Gastrocnemius medialis (tissue), 4 donors: ENCODE measurements around the gene AK8. TPM values are rescaled to one million over a fixed set of nuclear protein-coding genes. Genes with fewer than 3 reads are reported as not detected.

Experiments used
- ATAC-seq, 2 donors: fragments of 150-250 bp; one replicate each; pipeline ENCODE4 v1.9.1; 2016
- DNase-seq, 2 donors: peaks; one replicate each; pipeline ENCODE4 v3.0.0-alpha.2; 2019
- H3K27ac ChIP-seq, 4 donors: fragments of 200-600 bp; sonication (generic); 1 replicate in 1 of 4; 2 replicates in 3 of 4; pipeline ENCODE4 v1.5.1; 2016 to 2018; ENCODE audit warnings: mild to moderate bottlenecking in 2 of 4, moderate library complexity in 1 of 4
- H3K27me3 ChIP-seq, 3 donors: fragments of 200-600 bp; sonication (generic) in 2 of 3; 1 replicate in 1 of 3; 2 replicates in 2 of 3; pipeline versions ENCODE4 v1.5.1 to v1.6.0; 2016 to 2019; ENCODE audit warnings: mild to moderate bottlenecking in 1 of 3, moderate library complexity in 1 of 3
- H3K36me3 ChIP-seq, 2 donors: fragments of 200-600 bp; sonication (generic) in 1 of 2; one replicate each; pipeline ENCODE4 v1.5.1; 2017 to 2018
- H3K4me1 ChIP-seq, 2 donors: fragments of 200-600 bp; sonication (generic) in 1 of 2; one replicate each; pipeline ENCODE4 v1.5.1; 2016 to 2017; ENCODE audit warnings: mild to moderate bottlenecking in 2 of 2
- H3K4me3 ChIP-seq, 4 donors: fragments of 200-600 bp; sonication (generic) in 3 of 4; 1 replicate in 1 of 4; 2 replicates in 3 of 4; pipeline ENCODE4 v1.5.1; 2016 to 2019; ENCODE audit warnings: mild to moderate bottlenecking in 2 of 4
- H3K9me3 ChIP-seq, 3 donors: fragments of 200-600 bp; sonication (generic) in 2 of 3; 1 replicate in 1 of 3; 2 replicates in 2 of 3; pipeline ENCODE4 v1.5.1; 2016 to 2019
- POLR2A ChIP-seq, 2 donors: fragments of 450-650 bp; IDR thresholded peaks; one replicate each; pipeline ENCODE4 v1.6.1; 2017; ENCODE audit warnings: antibody characterized with exemption in 2 of 2, mild to moderate bottlenecking in 2 of 2, moderate library complexity in 2 of 2
- in situ Hi-C, 4 donors: fragments of 200-750 bp; cut with MboI; loops; one replicate each; pipeline versions ENCODE4 v1.15.0 to v1.8.0; 2017; ENCODE audit warnings: low sequenced_read_pairs in 4 of 4
- intact Hi-C: fragments of 100-400 bp; cut with DNase I; formaldehyde crosslinking; loops from one replicate; pipeline ENCODE4 v1.15.1; 2023; ENCODE audit warnings: low total_unique reads
- total RNA-seq, 4 donors: library from RNA; depleted of rRNA; stranded (reverse); fragments of >200 nt; gene quantifications; one replicate each; pipeline versions ENCODE4 v1.1.0 to v1.2.3, GENCODE V29; 2016
- TF ChIP-seq, protein P1 (sequence below), 5 experiments: fragments of 450-650 bp in 3 of 5; fragments of 200-600 bp in 2 of 5; sonication (generic) in 2 of 5; IDR thresholded peaks in 4 of 5; conservative IDR thresholded peaks in 1 of 5; 1 replicate in 4 of 5; 2 replicates in 1 of 5; pipeline ENCODE4 v1.5.1; 2016 to 2019; ENCODE audit warnings: antibody characterized with exemption in 5 of 5, mild to moderate bottlenecking in 3 of 5, moderate library complexity in 3 of 5

The AK8 gene
- total RNA-seq, 4 donors from 2014 or later, result not detected

DNA sequence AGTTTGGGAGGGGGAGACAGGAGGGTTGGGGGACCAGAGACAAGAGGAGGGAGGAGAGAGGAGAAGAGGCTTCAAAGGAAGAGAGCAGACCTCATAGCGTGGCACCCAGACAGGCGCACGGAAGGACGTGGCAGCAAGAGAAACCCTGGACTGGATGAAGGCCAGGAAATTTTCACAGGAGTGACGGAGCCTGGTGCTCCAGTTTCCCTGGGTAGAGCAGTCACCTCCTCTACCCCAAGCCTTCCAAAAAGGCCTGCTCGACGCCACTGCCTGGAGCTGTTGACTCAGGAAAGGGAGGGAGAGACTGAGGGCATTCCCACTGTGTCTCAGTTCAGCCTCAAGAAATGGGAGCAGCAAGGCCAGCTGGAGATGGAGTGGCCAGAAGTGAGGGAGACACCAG, 19.3 kb downstream of the AK8 start:
- no peak overlapping the region for H3K27ac ChIP-seq
- in situ Hi-C loops (no loop called here), intact Hi-C loops (no loop called here)
- H3K36me3 ChIP-seq, result no peaks in the 10 kb centered on the region
- DNase-seq, result no peak
- no peak overlapping the region for H3K4me3 ChIP-seq
- no peaks in the 10 kb centered on the region for H3K9me3 ChIP-seq
- TF ChIP-seq POLR2A (IDR thresholded peaks at IDR 0.05), result no peak
- TF ChIP-seq, protein P1, sequence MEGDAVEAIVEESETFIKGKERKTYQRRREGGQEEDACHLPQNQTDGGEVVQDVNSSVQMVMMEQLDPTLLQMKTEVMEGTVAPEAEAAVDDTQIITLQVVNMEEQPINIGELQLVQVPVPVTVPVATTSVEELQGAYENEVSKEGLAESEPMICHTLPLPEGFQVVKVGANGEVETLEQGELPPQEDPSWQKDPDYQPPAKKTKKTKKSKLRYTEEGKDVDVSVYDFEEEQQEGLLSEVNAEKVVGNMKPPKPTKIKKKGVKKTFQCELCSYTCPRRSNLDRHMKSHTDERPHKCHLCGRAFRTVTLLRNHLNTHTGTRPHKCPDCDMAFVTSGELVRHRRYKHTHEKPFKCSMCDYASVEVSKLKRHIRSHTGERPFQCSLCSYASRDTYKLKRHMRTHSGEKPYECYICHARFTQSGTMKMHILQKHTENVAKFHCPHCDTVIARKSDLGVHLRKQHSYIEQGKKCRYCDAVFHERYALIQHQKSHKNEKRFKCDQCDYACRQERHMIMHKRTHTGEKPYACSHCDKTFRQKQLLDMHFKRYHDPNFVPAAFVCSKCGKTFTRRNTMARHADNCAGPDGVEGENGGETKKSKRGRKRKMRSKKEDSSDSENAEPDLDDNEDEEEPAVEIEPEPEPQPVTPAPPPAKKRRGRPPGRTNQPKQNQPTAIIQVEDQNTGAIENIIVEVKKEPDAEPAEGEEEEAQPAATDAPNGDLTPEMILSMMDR (IDR thresholded peaks at IDR 0.05 in 4 of 5, conservative IDR thresholded peaks at IDR 0.05 in 1 of 5), result no peak
- no peaks in the 10 kb centered on the region for H3K4me1 ChIP-seq
- ATAC-seq, result no peak
- H3K27me3 ChIP-seq, result no peaks in the 10 kb centered on the region

GRCh38 chr9:132857616-132858342, 20.3 kb downstream of the AK8 start:
- TF ChIP-seq POLR2A (IDR thresholded peaks at IDR 0.05), result no peak
- H3K9me3 ChIP-seq, result no peaks in the 10 kb centered on the region
- intact Hi-C loops (no loop called here), in situ Hi-C loops (no loop called here)
- no peak for ATAC-seq
- H3K4me1 ChIP-seq, result no peaks in the 10 kb centered on the region
- H3K4me3 ChIP-seq, result no peak overlapping the region
- H3K36me3 ChIP-seq, result no peaks in the 10 kb centered on the region
- H3K27me3 ChIP-seq, result no peaks in the 10 kb centered on the region
- no peak overlapping the region for H3K27ac ChIP-seq
- no peak for DNase-seq

GRCh38 chr9:132857031-132857430, 21.1 kb downstream of the AK8 start:
- in situ Hi-C loops (no loop called here), intact Hi-C loops (no loop called here)
- no peak overlapping the region for H3K4me3 ChIP-seq
- DNase-seq (peak; percentile 39 to 54), ATAC-seq (peak; percentile 74 to 78)
- no peak overlapping the region for H3K27ac ChIP-seq
- H3K4me1 ChIP-seq, result no peaks in the 10 kb centered on the region
- no peaks in the 10 kb centered on the region for H3K27me3 ChIP-seq
- H3K36me3 ChIP-seq, result no peaks in the 10 kb centered on the region
- H3K9me3 ChIP-seq, result no peaks in the 10 kb centered on the region
- TF ChIP-seq, protein P1 (IDR thresholded peaks at IDR 0.05 in 4 of 5, conservative IDR thresholded peaks at IDR 0.05 in 1 of 5), result no peak
- no peak for TF ChIP-seq POLR2A (IDR thresholded peaks at IDR 0.05)

DNA sequence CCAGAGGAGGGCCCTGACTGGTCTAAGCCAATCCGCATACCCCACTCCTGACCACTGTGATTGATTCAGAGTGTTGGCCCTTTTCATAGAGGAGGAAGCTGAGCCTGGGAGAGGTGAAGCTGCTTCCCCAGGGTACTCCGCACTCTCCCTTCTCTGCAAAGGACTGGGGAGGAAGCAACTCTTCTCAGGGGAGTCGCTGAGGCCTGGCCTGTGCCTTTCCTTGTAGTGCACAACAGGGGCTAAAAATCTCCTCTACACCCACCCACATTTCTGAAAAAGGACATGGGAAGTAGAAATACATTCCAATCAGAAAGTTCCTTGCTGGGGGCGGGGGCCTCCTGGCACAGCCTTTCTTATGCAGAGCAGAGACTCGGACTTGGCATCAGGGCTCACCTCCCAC, 22.2 kb downstream of the AK8 start:
- in situ Hi-C loops (no loop called here), intact Hi-C loops (no loop called here)
- ATAC-seq (no peak), DNase-seq (no peak)
- H3K4me3 ChIP-seq, result no peak overlapping the region
- no peak for TF ChIP-seq POLR2A (IDR thresholded peaks at IDR 0.05)
- TF ChIP-seq, protein P1 (IDR thresholded peaks at IDR 0.05 in 4 of 5, conservative IDR thresholded peaks at IDR 0.05 in 1 of 5), result no peak
- H3K27ac ChIP-seq, result no peak overlapping the region
- no peaks in the 10 kb centered on the region for H3K4me1 ChIP-seq
- H3K27me3 ChIP-seq, result no peaks in the 10 kb centered on the region
- no peaks in the 10 kb centered on the region for H3K36me3 ChIP-seq
- no peaks in the 10 kb centered on the region for H3K9me3 ChIP-seq

DNA sequence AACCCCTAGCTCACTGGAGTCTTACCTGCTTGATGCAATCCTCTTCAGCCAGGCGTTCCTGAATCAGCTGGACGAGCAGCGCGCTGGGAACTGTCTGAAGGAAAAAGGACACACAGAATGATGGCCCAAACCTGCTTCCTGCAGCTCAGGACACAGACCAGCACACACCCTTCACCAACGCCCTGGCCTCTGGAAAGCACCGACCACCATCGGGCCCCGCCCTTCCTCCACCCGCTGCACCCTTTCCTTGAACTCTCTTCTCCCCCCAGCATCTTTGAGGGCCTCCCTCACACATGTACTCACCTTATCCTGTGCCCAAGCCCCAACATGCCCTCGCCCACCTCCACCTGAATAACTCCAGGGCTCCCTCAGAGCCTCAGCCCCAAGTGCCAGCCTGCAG, 23.3 kb downstream of the AK8 start:
- H3K4me3 ChIP-seq, result no peak overlapping the region
- no peak for ATAC-seq
- no peak overlapping the region for H3K27ac ChIP-seq
- TF ChIP-seq, protein P1 (IDR thresholded peaks at IDR 0.05 in 4 of 5, conservative IDR thresholded peaks at IDR 0.05 in 1 of 5), result no peak
- no peak for TF ChIP-seq POLR2A (IDR thresholded peaks at IDR 0.05)
- H3K4me1 ChIP-seq, result no peaks in the 10 kb centered on the region
- no peaks in the 10 kb centered on the region for H3K9me3 ChIP-seq
- in situ Hi-C loops (no loop called here), intact Hi-C loops (no loop called here)
- no peak for DNase-seq
- H3K36me3 ChIP-seq, result no peaks in the 10 kb centered on the region
- no peaks in the 10 kb centered on the region for H3K27me3 ChIP-seq
